BE2C (cell line): ENCODE results near the gene PTPRCAP. TPM values are rescaled to one million over a fixed set of nuclear protein-coding genes. Genes with fewer than 3 reads are reported as not detected.
"Not testable (repeated sequence)": the region's sequence is repeated elsewhere in the genome, so short reads cannot be mapped to it uniquely, and the experiment has no call there.

ENCODE experiments used
- DNase-seq: peaks from one replicate; pipeline ENCODE4 v3.0.0-alpha.2; 2020
- H3K27me3 ChIP-seq: fragments of 250-450 bp; sonication (Bioruptor Pico); 2 replicates; pipeline ENCODE4 v1.5.1; 2020; ENCODE audit warnings: mild to moderate bottlenecking
- H3K36me3 ChIP-seq: fragments of 250-450 bp; sonication (Bioruptor Pico); 2 replicates; pipeline ENCODE4 v1.5.1; 2020; ENCODE audit warnings: mild to moderate bottlenecking
- H3K4me1 ChIP-seq: fragments of 250-450 bp; sonication (Bioruptor Pico); 2 replicates; pipeline ENCODE4 v1.5.1; 2020
- H3K4me3 ChIP-seq: 2 replicates; pipeline ENCODE4 v1.5.1; 2011; ENCODE audit warnings: low read depth, low read length
- H3K9me3 ChIP-seq: fragments of 250-450 bp; sonication (Bioruptor Pico); 2 replicates; pipeline ENCODE4 v1.5.1; 2020
- polyA plus RNA-seq: library from polyadenylated mRNA; unstranded; fragments of >200 nt; gene quantifications from one replicate; pipeline ENCODE4 v1.2.1, GENCODE V29; 2012; ENCODE audit warnings: low read depth, missing spikeins; ENCODE audit not compliant: insufficient read length, insufficient read depth
- TF ChIP-seq, protein P1 (sequence below): IDR thresholded peaks from 2 replicates; pipeline ENCODE4 v1.5.1; 2012; ENCODE audit warnings: mild to moderate bottlenecking, low read depth, low read length

The PTPRCAP gene, protein sequence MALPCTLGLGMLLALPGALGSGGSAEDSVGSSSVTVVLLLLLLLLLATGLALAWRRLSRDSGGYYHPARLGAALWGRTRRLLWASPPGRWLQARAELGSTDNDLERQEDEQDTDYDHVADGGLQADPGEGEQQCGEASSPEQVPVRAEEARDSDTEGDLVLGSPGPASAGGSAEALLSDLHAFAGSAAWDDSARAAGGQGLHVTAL
- polyA plus RNA-seq: 2.6 TPM

DNA sequence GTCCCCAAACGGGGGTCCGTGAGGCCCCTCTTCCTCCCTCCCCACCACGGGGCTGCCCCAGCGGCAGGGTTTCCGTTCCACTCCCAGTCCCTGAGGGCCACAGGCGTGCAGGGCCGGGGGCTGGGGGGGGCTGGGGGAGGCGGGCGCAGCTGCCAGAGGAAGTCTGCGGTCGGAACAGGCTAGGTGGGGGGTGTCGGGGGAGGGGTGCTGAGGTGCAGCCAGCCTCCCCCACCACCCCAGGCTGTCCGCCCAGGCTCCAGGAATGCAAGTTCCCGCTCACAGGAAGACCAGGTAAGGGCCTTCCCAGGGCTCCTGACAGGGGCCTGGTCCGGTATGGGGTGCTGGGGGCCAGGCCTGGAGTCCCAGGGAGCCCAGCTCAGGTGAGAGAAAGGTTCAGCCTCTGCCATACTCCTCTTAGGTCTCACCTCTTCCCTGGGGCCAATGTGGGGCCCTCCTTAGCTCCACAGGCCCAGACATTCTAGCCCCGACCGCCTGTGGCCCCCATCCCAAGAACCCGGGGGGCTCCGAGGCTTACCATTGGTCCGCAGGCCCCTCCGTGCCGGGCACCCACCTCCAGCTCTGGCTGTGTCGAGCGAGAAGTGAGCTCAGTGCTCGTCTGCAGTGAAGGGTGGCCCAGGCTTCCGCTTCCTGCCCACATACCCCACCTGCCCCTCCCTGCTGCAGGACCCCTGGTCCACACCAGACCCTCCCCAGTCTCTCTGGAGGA is at the start of gene PTPRCAP:
Gene PTPRCAP, minus strand, starts transcription at position 601 of the 727 bp plus-strand sequence. Its CDS starts 63 bp downstream, at position 538.
- Histone ChIP-seq H3K9me3 (no peaks in the 10 kb centered on the region), H3K36me3 (peaks cover 37% of the 10 kb centered on the region), H3K4me3 (no peak within 1 kb of the TSS), H3K27me3 (no peaks in the 10 kb centered on the region), H3K4me1 (peaks cover 9% of the 10 kb centered on the region)
- no peak for DNase-seq
- TF ChIP-seq, protein P1, sequence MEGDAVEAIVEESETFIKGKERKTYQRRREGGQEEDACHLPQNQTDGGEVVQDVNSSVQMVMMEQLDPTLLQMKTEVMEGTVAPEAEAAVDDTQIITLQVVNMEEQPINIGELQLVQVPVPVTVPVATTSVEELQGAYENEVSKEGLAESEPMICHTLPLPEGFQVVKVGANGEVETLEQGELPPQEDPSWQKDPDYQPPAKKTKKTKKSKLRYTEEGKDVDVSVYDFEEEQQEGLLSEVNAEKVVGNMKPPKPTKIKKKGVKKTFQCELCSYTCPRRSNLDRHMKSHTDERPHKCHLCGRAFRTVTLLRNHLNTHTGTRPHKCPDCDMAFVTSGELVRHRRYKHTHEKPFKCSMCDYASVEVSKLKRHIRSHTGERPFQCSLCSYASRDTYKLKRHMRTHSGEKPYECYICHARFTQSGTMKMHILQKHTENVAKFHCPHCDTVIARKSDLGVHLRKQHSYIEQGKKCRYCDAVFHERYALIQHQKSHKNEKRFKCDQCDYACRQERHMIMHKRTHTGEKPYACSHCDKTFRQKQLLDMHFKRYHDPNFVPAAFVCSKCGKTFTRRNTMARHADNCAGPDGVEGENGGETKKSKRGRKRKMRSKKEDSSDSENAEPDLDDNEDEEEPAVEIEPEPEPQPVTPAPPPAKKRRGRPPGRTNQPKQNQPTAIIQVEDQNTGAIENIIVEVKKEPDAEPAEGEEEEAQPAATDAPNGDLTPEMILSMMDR: no peak

DNA sequence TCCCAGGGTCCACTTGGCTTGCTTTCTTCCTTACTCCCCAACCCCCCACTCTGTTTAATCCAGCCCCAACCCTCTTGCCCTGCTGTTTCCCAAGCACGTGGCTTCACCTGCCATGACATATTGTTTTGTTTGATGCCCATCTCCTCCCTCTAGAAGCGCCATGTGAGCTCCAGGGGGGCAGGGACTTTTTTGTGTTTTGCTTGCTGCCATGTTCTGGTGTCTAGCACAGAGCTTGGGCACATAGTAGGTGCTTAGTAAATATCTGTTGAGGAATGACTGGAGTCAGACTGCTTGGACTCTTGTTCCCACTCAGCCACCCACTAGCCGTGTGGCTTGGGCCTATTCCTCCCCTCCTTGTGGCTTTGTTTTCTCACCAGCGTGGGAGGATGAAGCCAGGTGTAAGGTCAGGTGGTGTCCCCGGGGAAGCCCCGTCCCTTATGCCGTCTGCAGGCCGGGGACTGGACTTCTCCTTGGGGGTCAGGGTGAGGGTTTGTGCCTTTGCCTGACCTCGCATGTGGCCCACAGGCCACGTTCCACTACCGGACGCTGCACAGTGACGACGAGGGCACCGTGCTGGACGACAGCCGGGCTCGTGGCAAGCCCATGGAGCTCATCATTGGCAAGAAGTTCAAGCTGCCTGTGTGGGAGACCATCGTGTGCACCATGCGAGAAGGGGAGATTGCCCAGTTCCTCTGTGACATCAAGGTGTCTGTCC is 49.2 kb upstream of the PTPRCAP start:
- Histone ChIP-seq H3K27me3 (no peaks in the 10 kb centered on the region), H3K4me1 (no peaks in the 10 kb centered on the region), H3K36me3 (peaks cover 9% of the 10 kb centered on the region), H3K9me3 (0 out of 2 replicates have a peak, but pooled peaks cover 8% of the 10 kb centered on the region), H3K4me3 (no peak overlapping the region)
- DNase-seq: no peak
- TF ChIP-seq, protein P1: no peak

DNA sequence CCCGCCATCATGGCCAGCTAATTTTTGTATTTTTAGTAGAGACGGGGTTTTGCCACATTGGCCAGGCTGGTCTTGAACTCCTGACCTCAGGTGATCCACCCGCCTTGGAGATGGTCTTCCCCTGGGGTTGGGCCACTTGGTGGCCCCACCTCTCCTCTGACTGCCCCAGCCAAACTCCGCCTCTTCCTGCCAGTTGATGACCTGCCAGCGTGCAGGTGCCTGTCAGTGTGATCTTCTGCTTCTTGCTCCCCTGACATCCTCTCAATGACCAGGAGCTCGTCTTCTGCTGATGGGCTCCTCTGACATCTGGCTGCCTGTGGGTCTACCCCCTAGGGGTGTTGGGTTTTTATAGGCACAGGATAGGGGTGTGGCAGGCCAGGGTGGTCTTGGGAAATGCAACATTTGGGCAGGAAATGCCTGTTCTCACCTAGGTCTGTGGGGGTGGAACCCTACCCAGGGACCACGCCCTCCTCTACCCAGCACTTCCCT is 48.4 kb upstream of the PTPRCAP start:
- H3K4me3 ChIP-seq, H3K36me3 ChIP-seq, H3K27me3 ChIP-seq, H3K9me3 ChIP-seq, DNase-seq, H3K4me1 ChIP-seq: not testable (repeated sequence)

DNA sequence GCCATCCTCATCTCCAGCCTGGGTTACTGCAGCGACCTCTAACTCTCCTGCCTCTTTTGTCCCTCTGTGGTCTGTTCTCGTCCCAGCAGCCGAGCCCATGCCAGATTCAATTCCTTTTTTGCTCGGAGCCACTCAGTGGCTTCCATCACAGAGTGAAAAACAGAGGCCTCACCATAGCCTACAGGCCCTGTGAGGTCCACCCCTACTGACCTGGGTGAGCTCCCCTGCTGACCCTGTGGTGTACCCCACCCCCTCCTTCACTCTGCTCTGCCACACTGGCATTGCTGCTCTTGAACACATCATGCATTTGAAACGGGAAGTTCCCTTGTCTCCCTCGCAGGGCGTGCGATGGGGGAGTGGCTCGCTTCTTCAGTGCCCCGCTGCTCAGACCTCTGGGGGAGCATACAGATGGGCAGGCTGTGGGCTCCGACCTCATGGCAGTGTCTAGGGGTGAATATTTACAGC is 47.4 kb upstream of the PTPRCAP start:
- DNase-seq: no peak
- Histone ChIP-seq H3K9me3 (0 out of 2 replicates have a peak, but pooled peaks cover 8% of the 10 kb centered on the region), H3K36me3 (peaks cover 3% of the 10 kb centered on the region), H3K4me1 (no peaks in the 10 kb centered on the region), H3K27me3 (no peaks in the 10 kb centered on the region), H3K4me3 (no peak overlapping the region)
- TF ChIP-seq, protein P1: no peak

DNA sequence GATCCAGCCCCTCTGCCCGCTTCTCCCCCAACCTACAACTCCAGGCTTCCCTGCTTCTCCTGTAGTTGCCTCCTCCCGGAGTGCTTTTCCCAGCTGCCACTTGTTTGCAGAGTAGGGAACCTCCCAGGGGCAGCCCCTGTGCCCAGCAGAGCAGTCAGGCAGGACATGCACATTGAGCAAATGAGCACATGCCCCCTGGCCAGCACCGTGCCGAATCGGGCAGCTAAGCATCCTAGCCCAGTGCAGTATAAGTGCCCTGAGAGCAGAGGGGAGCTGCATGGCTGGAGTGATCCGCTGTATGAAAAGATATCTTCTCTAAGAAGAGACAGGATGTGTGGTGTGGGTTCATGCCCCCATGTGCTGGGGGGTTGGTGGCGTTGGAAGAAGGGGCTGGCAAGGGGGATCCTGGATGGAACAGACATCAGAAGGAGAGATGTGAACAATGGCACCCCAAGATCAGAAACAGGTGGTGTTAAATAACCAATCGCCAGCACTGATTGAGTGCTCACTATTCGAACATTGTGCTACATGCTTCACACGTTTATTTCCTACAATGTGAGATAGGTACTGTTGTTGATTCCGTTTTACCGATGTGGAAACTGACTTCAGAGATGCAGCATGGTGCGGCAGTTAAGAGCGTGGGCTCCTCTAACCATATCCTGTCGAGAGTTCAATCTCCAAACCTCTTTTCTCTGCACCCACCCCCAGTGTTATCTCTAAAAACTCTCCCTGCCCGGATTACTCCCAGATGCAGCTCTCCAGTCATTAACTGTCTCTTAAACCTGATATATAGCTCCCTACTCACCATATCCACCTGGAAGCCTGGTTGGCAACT is 46.6 kb upstream of the PTPRCAP start:
- DNase-seq: no peak
- H3K27me3 ChIP-seq: no peaks in the 10 kb centered on the region
- no peaks in the 10 kb centered on the region for H3K4me1 ChIP-seq
- H3K9me3 ChIP-seq: 0 out of 2 replicates have a peak, but pooled peaks cover 8% of the 10 kb centered on the region
- peaks cover 3% of the 10 kb centered on the region for H3K36me3 ChIP-seq
- H3K4me3 ChIP-seq: no peak overlapping the region
- TF ChIP-seq, protein P1: no peak
